Cardiac atrium fibroblast (primary cell): Measurements from ENCODE around the gene TRAPPC6A. TPM values are rescaled to one million over a fixed set of nuclear protein-coding genes. Genes with fewer than 3 reads are reported as not detected.

ENCODE experiments used
- total RNA-seq: library from RNA; depleted of rRNA; stranded (reverse); fragments of >200 nt; gene quantifications from 2 replicates; pipeline ENCODE4 v1.2.3, GENCODE V29; 2015

TRAPPC6A gene
- total RNA-seq = 13.0 and 17.2 TPM in 2 replicates

GRCh38 chr19:45177817-45178261 lies at the start of gene TRAPPC6A:
Gene TRAPPC6A (minus strand): TSS chr19:45178237. CDS start chr19:45178218, 19 bp downstream.

GRCh38 chr19:45178262-45179071 lies 430 bp upstream of the TRAPPC6A start, which contains the start of gene BLOC1S3:
Gene BLOC1S3 (plus strand): TSS chr19:45178784. CDS start chr19:45179297, 513 bp downstream.

GRCh38 chr19:45160870-45161737 lies 16.9 kb downstream of the TRAPPC6A start, which contains the start of gene NKPD1:
Gene NKPD1 (minus strand): TSS chr19:45160982. CDS start chr19:45160150, 832 bp downstream.

Other genes with a start within 250 kb of the TRAPPC6A start
- not detected in 2 replicates for gene APOC4, start 236.0 kb downstream of the TRAPPC6A start, total RNA-seq
- gene APOC2, start 232.2 kb downstream of the TRAPPC6A start, total RNA-seq = not detected in 2 replicates
- gene CLPTM1, start 222.9 kb downstream of the TRAPPC6A start, total RNA-seq = 69.3 and 81.6 TPM in 2 replicates
- gene RELB, start 176.8 kb downstream of the TRAPPC6A start, total RNA-seq = 7.0 and 16.4 TPM in 2 replicates
- 48.0 and 49.4 TPM in 2 replicates for gene CLASRP, start 139.2 kb downstream of the TRAPPC6A start, total RNA-seq
- gene ZNF296, start 101.8 kb downstream of the TRAPPC6A start, total RNA-seq = not detected in 2 replicates
- gene GEMIN7, start 99.0 kb downstream of the TRAPPC6A start, total RNA-seq = 37.7 and 40.5 TPM in 2 replicates
- 22.4 and 23.3 TPM in 2 replicates for gene PPP1R37, start 85.1 kb downstream of the TRAPPC6A start, total RNA-seq
- not detected in 2 replicates for gene NKPD1, start 17.3 kb downstream of the TRAPPC6A start, total RNA-seq
- 4.5 and 9.2 TPM in 2 replicates for gene BLOC1S3, start 547 bp upstream of the TRAPPC6A start, total RNA-seq
- gene EXOC3L2, start 67.2 kb upstream of the TRAPPC6A start, total RNA-seq = 0.18 and 1.1 TPM in 2 replicates
- gene MARK4, start 73.0 kb upstream of the TRAPPC6A start, total RNA-seq = 12.3 and 15.7 TPM in 2 replicates
- 1.8 TPM in 1 of 2 replicates, not detected in the other for gene CKM, start 144.6 kb upstream of the TRAPPC6A start, total RNA-seq
- gene KLC3, start 162.5 kb upstream of the TRAPPC6A start, total RNA-seq = 1.1 TPM in 1 of 2 replicates, not detected in the other
- 34.0 and 60.1 TPM in 2 replicates for gene ERCC2, start 192.3 kb upstream of the TRAPPC6A start, total RNA-seq
- gene PPP1R13L, start 226.8 kb upstream of the TRAPPC6A start, total RNA-seq = 5.0 and 6.0 TPM in 2 replicates
- gene POLR1G, start 228.4 kb upstream of the TRAPPC6A start, total RNA-seq = 5.0 and 8.1 TPM in 2 replicates
- 84.8 and 90.9 TPM in 2 replicates for gene ERCC1, start 245.7 kb upstream of the TRAPPC6A start, total RNA-seq